ENCODE measurements around the gene BAHD1. TPM values are rescaled to one million over a fixed set of nuclear protein-coding genes. Genes with fewer than 3 reads are reported as not detected.
A peak's percentile ranks its signal among the peaks of the same experiment; 100 is the strongest.

The BAHD1 gene
- total RNA-seq, 1 donor: 26.9 TPM

- DNase-seq (ENCODE audit: low read depth in 2 of 3, low spot score in 2 of 3): no peak
Observed at GRCh38 chr15:40489274-40490175, 48.8 kb downstream of the BAHD1 start.

- DNase-seq (ENCODE audit: low read depth in 2 of 3, low spot score in 2 of 3): peak in 1 of 3 donors; percentile 18
Observed at GRCh38 chr15:40493089-40493840, 52.5 kb downstream of the BAHD1 start.

DNA sequence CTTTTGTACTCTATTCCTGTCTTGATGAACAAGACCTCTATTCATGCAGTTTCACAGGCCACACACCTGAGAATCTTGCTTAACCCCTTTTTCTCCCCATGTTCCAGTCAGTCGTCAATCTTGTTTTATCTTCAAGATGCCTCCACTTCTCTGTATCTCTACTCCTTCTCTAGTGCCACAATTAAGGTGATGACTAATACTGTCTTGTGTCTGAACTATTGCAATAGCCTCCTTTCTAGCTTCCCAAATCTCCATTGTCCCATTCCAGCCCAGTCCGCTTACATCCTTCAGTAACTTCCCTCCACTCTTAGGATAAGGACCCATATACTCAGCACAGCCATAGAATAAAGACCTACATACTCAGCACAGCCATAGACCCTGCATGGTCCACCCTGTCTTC lies 54.8 kb downstream of the BAHD1 start:
- DNase-seq (ENCODE audit: low read depth in 2 of 3, low spot score in 2 of 3): no peak

- DNase-seq (ENCODE audit: low read depth in 2 of 3, low spot score in 2 of 3): no peak
Observed at GRCh38 chr15:40498418-40498817, 57.7 kb downstream of the BAHD1 start.

GRCh38 chr15:40498891-40499290 lies 58.1 kb downstream of the BAHD1 start:
- DNase-seq (ENCODE audit: low read depth in 2 of 3, low spot score in 2 of 3): no peak

DNA sequence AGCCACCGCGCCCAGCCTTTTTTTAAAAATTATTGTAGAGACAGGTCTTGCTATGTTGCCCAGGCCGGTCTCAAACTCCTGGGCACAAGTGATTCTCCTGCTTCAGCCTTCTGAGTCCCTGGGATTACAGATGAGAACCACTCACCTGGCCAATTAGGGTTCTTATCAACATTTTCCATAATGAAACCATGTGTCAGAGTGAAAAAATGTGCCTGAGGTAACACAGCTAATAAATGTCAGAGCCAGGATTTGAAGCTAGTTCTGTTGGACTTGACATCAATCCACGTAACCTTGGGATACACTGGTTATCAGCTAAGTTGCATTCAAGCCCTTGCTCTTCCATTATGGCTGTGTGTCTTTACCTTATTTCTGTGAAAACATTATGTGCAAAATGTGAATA lies 59.2 kb downstream of the BAHD1 start:
- DNase-seq (ENCODE audit: low read depth in 2 of 3, low spot score in 2 of 3): no peak

DNA sequence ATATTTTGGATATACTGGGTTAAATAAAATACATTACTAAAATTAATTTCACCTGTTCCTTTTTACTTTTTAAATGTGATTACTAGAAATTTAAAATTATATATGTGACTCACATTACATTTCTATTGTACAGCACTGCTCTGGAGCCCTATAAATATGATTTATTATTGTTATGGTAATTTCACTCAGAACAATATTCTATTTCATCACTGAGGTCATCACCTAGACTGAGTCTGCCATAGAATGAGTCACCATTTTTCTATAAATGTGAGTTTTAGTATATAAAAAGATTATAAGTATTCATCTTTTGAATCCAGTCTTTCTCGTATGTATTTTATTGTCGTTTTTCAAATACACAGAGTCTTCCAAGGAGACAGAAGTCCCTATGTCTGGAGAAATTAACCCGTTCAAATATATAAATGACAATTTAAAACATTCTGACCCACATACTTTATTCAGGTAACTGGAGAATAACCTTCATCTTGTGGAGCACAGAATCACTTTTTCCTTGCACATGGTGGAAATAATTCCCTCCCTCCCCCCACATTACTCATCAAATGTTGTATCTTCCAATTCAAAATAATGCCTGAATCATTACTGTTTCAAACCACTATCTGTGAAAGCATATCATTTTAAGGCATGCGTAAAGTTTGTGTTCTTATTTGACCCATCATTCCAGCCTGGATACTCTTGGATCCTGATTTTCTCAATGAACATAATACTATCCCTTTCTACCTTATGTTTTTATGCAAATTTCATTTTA lies 60.0 kb downstream of the BAHD1 start:
- no peak for DNase-seq (ENCODE audit: low read depth in 2 of 3, low spot score in 2 of 3)

GRCh38 chr15:40501487-40501886 lies 60.7 kb downstream of the BAHD1 start:
- DNase-seq (ENCODE audit: low read depth in 2 of 3, low spot score in 2 of 3): no peak

DNA sequence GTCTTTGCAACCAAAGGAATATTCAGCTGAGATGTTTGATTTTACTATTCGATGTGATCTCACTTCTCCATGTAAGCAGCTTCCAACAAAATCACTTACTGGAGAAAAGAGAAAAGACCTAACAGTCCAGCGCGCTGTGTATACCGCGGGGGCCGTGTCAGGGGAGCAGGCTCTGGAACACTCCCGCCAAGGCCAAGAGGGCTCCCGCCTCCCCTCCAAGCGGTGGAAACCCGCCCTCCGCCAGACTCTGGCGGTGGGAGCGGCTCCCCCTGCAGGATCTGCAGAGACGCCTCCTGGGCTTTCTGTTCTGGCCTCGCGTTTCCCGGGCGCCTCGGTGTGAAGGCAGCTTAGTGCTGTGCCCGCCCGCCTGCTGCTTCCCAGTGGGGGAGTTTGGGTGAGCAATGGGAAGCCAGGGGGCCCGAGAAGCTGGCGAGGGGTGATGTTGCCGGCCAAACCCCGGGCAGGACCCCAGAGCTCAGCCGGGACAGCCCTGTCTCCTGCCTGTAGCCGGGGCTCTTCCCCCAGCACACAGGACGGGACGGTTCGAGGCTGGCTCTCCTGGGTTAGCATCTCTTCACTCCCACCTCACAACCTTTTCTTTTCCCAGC lies 66.3 kb downstream of the BAHD1 start:
- peak in 2 of 3 donors; percentile 66 to 72 for DNase-seq (ENCODE audit: low read depth in 2 of 3, low spot score in 2 of 3)

DNA sequence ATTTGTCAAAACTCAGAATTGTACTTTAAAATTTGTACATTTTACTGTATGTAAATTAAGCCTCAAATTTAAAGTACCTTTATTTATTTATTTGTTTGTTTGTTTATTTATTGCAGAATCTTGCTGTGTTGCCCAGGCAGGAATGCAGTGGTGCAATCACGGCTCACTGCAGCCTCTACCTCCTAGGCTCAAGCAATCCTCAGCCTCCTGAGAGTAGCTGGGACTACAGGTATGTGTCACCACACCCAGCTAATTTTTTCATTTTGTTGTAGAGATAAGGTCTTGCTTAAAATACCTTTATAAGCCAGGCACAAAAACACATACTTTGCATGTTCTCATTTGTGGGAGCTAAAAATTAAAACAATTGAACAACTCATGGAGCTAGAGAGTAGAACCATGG lies 67.5 kb downstream of the BAHD1 start:
- no peak for DNase-seq (ENCODE audit: low read depth in 2 of 3, low spot score in 2 of 3)

- no peak for DNase-seq (ENCODE audit: low read depth in 2 of 3, low spot score in 2 of 3)
Observed at GRCh38 chr15:40510201-40510600, 69.4 kb downstream of the BAHD1 start.

GRCh38 chr15:40511093-40511471 lies 70.3 kb downstream of the BAHD1 start:
- peak in 2 of 3 donors; percentile 44 to 73 for DNase-seq (ENCODE audit: low read depth in 2 of 3, low spot score in 2 of 3)

- DNase-seq (ENCODE audit: low read depth in 2 of 3, low spot score in 2 of 3): peak in 1 of 3 donors; percentile 13
Observed at GRCh38 chr15:40511472-40512133, 70.8 kb downstream of the BAHD1 start.

GRCh38 chr15:40512440-40512839 lies 71.7 kb downstream of the BAHD1 start:
- no peak for DNase-seq (ENCODE audit: low read depth in 2 of 3, low spot score in 2 of 3)

DNA sequence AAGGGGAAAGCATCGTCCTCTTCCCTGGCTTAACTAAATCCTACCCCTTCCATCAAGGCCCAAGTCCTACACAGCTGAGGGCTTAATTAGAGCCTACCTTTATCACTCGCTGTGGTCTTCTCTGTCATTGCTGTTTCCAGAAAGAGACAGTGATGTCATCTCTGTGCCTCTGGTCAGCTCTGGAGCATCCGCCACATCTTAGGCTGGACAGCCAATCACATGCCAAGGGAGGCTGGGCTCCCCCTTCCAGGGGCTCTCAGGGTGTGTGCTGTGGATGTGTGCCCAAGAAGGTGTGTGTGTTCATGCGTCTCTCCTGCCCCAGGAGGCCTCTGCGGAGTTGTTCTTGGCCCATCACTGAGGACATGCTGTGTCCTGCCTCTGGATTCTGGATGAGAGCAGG lies 72.9 kb downstream of the BAHD1 start:
- no peak for DNase-seq (ENCODE audit: low read depth in 2 of 3, low spot score in 2 of 3)

GRCh38 chr15:40516322-40516721 lies 75.6 kb downstream of the BAHD1 start:
- no peak for DNase-seq (ENCODE audit: low read depth in 2 of 3, low spot score in 2 of 3)
